SIG-M5 treated with dmso at 0.1 percent for 504 hours (cell line): ENCODE data around the gene UBA1.

Source experiments
- DNase-seq: peaks from one replicate; lab custom pipeline; 2025; ENCODE audit not compliant: unreplicated experiment; lab: John Stamatoyannopoulos, UW

The UBA1 gene

DNA sequence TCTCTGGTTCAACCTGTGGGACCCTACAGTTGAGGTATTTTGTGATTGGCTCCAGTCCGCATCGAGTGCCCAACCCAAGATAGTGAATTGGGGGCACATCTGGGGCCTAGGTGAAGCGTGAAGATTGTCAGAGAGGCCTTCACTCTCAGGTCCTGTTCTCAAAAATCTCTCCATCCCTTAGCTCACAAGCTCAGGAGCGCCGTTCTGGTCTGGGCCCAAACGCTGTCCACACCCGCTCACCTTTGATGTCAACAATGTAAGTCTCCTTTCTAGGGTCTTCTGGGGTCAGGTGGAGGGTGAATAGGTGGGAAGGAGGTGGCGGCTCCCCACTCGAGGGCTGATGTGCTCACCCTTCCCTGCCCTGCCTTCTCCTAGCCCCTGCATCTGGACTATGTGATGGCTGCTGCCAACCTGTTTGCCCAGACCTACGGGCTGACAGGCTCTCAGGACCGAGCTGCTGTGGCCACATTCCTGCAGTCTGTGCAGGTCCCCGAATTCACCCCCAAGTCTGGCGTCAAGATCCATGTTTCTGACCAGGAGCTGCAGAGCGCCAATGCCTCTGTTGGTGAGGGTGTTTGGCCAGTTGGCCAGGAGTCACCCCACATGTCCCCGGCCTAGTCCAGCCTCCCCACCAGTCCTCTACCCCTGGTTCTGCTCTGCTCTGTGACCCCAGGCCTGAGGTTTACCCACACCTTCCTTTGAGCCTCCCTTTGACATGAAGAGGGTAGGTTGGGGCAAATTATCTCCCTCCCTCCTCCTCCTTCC lies 17.2 kb downstream of the UBA1 start:
- no peak for DNase-seq

DNA sequence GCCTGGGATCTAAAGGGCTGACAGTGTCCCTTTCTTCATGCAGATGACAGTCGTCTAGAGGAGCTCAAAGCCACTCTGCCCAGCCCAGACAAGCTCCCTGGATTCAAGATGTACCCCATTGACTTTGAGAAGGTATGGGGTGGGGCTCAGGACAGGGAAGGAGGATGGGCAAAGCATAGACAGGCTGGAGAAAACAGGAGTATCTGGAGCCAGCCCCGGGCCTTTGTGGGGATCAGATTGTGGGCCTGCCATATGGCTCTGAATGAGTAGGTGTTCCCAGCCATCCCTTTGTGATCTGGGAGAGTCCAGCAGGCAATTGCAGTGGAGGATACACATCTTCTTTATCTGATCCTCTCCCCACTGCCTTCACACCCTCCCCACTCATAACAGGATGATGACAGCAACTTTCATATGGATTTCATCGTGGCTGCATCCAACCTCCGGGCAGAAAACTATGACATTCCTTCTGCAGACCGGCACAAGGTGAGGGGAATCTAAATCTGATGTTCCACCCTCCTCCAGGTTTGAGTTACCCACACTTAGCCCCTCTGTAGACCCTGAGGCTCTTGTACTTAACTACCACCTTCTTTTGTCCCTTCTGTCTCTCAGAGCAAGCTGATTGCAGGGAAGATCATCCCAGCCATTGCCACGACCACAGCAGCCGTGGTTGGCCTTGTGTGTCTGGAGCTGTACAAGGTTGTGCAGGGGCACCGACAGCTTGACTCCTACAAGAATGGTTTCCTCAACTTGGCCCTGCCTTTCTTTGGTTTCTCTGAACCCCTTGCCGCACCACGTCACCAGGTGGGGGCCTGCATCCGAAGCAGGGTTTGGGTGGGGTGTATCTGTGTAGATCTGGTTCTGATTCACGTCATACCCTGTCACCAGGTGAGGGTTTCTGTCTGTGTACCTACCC lies 19.0 kb downstream of the UBA1 start:
- DNase-seq, result no peak

DNA sequence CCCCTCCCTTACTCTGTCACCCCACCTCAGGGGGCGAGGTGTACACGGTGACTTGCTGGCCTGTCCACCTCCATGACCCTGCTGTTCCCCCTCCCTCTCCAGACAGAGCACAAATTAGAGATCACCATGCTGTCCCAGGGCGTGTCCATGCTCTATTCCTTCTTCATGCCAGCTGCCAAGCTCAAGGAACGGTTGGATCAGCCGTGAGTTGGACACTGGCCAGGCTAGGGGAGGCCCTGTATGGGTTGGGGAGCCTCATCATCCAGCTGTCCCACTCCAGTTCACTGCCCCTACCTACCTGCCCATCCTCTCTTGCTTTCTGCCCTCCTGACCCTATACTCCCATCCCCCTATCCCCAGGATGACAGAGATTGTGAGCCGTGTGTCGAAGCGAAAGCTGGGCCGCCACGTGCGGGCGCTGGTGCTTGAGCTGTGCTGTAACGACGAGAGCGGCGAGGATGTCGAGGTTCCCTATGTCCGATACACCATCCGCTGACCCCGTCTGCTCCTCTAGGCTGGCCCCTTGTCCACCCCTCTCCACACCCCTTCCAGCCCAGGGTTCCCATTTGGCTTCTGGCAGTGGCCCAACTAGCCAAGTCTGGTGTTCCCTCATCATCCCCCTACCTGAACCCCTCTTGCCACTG lies 20.9 kb downstream of the UBA1 start:
- no peak for DNase-seq

DNA sequence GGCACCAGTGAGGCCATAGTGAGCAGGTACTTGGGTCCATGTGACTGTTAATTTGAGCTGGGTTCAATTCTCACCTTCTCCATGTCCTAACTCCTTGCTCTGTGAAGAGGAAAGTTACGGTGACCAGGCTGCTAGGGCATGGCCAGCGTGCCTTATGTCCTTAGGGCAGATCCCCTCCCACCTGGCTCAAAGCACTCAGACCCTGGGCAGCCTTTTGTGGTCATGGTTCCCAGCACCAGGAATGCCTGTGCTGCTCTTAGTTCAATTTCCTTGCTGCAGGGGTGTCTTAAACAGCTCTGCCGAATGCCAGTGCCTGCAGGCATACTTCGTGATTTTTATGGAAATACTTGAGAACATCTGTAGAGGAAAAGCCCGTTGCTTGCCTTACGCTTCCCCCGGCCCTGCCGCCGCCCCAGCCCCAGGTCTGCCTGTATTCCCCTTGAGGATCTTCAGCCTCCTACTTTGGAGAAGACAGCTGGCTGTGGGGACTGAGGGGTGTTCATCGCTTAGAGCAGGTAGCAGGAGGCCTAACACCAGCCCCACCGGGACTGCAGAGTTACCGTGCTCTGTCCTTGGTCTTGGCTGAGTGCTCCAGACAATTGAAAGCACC lies 21.8 kb downstream of the UBA1 start:
- DNase-seq, result no peak

DNA sequence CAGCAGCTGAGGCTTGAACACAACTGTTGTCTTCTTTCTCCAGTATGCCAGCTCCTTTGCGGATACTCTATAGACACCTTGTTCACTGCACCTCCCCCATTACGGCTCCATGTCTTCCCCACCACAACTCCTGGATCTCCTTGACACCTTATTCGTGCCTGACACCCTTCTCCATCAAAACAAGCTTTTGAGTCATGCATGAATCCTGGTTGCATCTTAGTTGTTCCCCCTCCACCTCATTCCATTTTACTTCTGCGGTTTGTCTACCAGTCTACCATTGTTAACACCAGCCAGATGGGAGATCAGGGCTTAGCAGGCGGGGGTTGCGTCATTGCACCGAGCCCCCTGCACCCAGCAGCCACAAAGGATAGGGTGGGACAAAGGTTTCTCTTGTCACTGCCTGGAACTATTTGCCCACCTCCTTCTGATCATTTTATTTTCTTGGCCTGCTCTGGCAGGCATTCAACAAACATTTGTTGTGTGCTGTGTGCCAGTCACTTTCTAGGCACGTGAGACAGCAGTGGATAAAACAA lies 22.8 kb downstream of the UBA1 start:
- no peak for DNase-seq

DNA sequence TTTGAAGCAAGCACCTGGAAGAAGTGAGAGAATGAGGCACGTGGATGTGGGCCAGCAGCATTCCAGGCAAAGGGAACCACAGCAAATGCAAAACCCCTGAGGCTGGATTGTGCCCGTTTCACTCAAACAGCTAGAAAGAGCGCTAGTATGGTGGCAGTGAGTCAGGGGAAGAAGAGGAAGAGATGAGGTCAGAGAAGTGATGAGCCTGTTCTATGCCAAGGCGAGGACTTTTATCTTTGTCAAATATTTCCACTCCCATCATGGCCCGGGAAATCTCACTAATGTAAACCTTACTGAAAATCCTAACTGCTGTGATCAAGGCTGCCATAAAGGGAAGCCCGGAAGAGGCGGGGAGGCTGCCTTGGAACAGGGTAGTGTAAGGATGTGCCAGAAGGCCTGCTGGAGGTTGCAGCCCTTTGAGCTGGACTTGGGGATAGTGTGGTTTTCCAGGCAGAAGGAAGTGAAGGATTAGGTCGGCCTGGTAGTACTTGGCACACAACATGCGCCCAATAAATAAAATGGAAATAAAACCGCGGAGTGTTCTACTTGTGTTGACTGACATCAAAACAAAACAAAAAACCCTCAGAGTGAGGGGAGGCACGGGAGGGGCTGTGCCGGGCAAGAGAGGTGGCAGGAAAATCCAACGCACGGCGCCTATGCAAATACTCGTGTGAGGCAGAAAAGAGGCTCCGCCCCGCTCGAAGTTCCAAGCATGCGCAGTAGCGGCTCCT lies 23.7 kb downstream of the UBA1 start:
- peak; percentile 31 for DNase-seq

DNA sequence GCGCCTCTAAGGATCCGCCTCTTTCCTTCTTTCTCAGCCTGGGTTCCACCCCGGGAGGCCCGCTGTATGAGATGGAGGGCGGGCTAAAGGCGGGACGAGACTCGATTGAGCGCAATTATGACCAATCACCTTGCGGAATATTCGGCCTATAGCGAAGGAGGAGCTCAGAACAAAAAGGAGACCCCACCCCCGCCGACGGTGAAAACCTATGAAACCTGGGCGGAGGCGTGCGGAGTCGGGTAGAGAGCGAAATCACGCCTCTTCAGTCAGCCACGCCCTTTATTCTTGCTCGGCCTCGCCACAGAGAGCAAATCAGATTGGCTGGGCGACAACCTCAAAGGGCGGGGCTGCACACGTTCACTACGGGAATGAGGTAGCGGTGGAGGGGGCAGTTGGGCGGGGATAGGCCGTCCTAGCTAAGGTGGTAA lies 24.2 kb downstream of the UBA1 start:
- peak; percentile 97 for DNase-seq

DNA sequence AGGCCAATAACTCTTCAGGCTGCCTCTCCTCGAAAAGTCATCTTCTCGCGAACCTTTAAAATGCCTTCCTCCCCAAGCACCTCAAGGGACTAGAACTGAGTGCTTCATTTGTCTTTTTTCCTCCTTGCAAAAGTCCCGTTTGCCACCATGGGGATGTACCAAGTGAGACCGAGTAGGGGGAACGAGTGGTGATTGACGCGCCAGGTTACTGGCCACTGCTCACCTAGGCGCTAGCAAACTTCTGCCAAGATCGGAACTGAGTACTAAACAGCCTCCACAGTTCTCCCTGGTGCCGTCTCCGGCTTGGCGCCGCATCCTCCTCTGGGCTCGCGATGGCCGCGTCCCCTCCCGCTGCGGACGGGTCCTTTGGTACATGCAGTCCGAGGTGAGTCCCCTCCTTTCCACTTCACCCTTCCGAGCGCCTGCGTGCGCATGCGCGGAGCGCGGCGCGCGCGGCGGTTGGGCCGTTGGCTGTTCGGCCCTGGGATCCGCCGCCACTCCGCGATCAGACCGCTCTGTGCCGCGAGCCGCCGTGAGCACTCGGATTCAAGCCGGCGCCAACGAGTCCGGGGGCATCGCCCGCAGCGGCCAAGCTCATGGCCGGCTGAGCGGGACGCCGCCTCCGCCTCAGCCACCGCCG lies 24.8 kb downstream of the UBA1 start, which contains the start of gene CDK16:
Gene CDK16, plus strand, starts transcription at position 402 of the 640 bp plus-strand sequence. CDS start 4,877 bp downstream, outside the sequence.
- peak; percentile 72 for DNase-seq

DNA sequence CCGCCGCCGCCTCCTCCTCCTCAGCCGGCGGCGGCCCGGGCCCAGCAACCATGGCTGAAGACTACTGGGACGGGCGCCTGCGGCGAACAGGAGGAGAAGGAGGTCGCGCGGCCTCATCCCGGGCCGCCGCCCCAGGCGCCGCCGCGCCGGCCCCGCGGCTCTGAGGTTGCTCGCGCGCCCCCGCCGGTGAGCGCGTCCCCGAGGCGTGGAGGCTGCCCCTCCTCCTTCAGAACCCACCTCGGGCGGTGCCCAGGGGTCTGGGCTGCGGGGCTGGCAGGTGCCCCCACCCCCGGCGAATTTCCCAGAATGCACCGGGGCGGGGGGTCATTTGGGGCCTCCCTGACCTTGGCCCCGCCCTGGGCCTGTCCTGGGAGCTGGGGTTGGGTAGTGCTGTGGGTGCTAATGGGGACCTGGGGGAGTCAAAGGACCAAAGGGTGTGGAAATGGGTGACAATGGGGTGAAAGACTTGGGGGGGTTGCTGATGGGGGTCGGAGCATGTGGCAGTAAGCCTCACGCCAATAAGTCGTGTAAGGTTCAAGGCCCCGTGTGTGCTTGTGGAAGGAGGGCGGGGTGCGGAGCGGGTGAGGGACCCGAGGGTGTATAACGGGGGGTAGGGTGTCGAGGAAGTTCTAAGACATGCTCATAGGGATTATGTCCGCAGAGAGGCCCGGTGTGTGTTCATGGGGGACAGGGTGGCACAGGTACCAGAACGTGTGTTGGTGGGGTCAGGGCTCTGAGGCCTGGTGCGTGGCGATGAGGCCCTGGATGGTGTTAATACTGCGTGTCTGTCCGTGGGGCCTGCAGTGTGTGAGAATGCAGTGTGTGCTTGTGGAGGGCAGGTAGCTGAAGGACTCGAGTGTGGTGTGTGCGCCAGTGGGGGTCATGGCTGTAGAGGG lies 25.5 kb downstream of the UBA1 start:
- DNase-seq, result no peak

DNA sequence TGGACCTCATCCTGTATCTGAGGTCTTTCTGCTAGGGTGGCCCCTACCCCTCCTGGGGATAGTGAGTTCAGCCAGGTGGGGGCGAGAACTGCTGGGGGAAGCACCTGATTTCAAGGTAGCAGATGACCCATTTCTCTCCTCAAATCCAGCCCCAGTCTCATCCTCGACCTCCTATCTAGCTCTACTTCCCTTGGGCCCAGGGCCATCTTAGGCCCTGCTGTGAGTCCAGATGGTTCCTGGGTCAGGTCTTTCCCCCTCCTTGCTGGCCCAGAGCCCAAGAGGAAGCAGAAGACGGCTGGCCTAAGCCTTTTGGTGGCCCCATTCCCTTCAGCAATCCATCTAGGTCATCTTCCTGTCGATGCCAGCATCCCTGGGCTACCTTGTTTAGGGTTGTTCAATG lies 28.1 kb downstream of the UBA1 start:
- DNase-seq, result no peak

DNA sequence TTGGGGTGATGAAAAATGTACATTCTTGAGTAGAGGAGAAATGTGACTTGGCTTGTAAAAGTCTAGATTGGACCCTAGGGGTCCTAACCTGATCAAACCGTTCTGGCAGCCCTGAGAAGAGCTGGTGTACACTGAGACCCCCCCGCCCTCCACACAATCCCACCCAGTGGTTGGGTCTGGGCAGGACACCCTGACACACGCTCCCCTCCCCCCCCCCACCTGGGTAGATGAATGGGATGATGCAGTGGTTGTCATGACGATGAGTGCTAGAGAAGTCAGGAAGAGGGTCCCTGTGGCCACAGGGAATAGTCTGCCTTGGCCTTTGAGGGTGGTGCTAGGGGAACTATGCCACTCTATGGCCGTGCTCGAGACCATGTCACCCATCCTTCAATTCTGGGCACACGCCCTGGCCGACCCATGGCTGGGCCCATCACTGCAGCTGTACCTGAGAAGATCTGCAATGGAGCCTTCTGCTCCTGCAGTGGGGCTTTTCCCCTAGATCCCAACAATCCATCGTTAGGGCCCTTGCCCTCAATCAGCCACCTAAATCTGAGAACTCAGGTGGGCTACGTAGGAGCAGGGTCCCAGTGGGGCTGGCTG lies 29.2 kb downstream of the UBA1 start:
- no peak for DNase-seq

DNA sequence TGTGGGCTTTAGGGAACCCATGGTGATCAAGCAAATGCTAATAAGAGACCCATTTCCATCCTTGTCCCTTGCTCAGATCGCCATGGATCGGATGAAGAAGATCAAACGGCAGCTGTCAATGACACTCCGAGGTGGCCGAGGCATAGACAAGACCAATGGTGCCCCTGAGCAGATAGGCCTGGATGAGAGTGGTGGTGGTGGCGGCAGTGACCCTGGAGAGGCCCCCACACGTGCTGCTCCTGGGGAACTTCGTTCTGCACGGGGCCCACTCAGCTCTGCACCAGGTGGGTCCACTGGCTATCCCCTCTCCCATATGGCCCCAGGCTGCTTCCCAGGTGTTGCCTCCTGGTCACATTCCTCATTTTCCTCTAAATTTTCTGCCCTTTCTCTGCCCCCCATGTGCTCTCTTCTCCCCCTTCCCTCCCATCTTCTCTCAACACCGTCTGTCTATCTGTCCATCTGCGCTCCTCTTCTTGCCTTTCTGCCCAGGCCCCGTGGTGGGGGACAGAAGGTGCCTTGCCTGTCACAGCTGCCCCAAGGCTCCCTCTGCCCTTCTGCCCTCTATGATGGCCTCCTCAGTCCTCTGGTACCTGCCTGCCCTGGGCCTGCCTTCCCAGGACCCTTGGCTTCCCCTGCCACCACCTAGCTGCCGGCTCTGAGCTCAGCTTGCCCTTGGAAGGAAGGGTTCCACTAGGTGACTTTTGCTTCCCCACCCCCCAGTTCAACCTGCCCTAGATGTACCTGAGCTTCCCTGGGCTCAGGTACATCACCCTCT lies 30.0 kb downstream of the UBA1 start:
- no peak for DNase-seq

DNA sequence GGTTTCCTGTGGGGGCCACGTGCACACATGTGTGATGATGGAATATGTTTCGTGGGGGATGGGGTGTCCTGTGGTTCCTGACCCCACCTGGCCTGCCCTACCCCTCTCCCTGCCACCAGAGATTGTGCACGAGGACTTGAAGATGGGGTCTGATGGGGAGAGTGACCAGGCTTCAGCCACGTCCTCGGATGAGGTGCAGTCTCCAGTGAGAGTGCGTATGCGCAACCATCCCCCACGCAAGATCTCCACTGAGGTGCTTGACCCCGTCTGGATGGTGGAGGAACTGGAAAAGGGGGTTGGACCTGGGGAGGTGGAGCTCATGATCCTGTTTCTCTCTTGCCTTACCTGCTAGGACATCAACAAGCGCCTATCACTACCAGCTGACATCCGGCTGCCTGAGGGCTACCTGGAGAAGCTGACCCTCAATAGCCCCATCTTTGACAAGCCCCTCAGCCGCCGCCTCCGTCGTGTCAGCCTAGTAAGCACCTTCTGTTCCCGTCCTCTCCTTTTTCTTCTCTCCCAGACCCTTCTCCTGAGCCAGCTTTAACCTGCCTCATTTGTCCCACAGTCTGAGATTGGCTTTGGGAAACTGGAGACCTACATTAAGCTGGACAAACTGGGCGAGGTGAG lies 30.8 kb downstream of the UBA1 start:
- DNase-seq, result no peak

DNA sequence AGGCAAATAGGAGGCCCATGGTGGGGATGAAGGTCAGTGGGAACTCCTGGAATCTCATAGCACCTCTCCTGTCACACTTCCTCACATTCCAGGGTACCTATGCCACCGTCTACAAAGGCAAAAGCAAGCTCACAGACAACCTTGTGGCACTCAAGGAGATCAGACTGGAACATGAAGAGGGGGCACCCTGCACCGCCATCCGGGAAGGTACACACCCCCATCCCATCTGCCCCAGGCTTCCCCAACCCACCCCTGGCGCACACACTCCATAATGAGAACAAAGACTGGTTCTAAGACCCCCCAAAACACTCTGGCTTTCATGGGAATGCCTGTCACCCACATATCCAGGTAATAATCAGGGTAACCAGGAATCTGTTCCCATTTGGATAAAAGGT lies 31.3 kb downstream of the UBA1 start:
- no peak for DNase-seq

DNA sequence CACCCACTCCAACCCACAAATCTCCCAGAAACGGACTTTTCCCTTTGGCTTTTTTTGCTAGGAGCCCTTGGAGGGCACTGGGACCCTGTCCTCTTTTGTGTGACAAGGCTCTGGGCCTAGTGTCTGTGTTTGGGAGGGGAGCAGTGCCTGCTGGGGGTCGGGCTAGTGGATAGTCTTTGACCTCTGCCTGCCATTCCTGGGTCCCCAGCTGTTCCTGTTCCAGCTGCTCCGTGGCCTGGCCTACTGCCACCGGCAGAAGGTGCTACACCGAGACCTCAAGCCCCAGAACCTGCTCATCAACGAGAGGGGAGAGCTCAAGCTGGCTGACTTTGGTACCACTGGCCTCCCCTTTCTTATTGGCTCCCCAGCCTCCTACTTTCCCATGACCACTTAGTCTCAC lies 32.4 kb downstream of the UBA1 start:
- no peak for DNase-seq

DNA sequence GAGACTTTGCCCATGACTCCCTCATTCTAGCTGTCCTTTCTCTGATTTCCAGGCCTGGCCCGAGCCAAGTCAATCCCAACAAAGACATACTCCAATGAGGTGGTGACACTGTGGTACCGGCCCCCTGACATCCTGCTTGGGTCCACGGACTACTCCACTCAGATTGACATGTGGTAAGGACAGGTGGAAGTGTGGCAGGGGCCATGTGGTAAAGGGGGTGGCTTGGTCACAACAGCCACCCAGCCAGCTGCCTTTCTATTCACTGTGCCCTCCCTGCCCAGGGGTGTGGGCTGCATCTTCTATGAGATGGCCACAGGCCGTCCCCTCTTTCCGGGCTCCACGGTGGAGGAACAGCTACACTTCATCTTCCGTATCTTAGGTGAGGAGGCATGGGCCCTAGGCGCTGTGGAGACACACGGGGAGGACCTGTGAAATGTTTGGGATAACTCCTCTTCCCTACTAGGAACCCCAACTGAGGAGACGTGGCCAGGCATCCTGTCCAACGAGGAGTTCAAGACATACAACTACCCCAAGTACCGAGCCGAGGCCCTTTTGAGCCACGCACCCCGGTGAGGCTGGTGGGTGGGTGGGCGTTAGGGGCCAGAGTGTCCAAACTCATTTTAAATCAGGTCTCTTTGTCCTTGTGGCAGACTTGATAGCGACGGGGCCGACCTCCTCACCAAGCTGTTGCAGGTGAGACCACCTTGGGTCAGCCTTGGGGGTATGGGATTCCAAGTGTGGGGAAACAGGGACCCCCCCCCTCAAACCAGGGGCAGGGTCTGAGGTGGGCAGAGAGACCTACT lies 33.1 kb downstream of the UBA1 start:
- DNase-seq, result no peak

DNA sequence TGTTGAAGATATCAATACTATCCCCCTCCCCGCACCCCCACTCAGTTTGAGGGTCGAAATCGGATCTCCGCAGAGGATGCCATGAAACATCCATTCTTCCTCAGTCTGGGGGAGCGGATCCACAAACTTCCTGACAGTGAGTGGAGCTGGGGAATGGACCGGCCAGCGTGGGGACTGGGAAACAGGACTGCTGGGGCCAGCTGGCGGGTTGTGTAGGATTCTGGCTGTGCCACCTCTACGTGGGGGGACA lies 33.6 kb downstream of the UBA1 start:
- no peak for DNase-seq
